Measurements from ENCODE around the gene SUMO2. TPM values are rescaled to one million over a fixed set of nuclear protein-coding genes. Genes with fewer than 3 reads are reported as not detected.

SUMO2 gene
- total and polyA plus RNA-seq, 9 of the 15 experiments (the other 6 are each of a cell fraction or from before 2014, with no cell fraction given): 157 to 733 (median 419) TPM

DNA sequence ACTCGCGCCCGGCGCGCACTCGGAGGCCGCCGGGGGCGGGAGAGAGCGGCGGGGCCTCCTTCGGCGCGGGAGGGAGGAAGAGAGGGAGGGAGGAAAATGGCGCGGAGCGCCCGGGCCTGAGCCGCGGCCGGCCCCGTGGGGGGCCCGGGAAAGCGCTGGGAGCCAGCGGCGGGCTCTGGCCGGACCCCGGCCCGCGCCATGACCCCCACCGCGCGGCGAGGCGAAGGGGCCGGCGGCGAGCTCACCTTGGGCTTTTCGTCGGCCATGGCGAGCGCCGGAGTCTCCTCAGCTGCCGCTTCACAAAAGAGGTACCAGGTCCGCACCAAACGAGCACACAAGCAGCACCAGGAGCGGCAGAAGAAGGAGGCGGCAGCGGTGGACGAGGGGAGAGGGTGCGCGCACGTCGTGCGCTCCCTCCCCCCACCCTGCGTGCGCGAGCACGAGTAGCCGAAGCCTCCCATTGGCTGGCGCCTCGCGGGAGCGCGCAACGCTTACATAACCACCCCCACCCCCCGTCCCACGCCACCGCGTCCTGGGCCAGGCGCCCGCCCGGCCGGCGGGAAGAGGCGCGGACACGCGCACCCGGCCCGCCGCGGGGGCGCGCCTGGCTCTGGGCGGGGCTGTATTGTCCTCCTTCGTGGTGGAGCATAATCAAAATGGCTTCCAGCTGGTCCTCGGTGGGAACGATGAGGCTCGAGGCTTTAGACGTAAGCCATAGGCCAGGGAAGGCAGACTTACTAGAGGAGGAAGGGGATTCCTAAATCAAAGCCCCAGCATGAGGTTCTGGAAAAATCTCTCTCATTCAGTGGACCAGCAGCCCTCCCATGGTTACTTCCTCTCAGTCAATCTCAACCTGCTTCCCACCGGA is at the start of gene SUMO2 (continued):
- TF ChIP-seq TSHZ1 (CRISPR knock-in tag; IDR thresholded peaks at IDR 0.05) (no peak), RAD21 (CRISPR knock-in tag; conservative IDR thresholded peaks at IDR 0.05 in 1 of 2, IDR thresholded peaks at IDR 0.05 in 1 of 2) (no peak; a peak in 1 of 4 replicates), RUNX1 (IDR thresholded peaks at IDR 0.05; ENCODE audit: low read depth) (no peak), ZNF3 (CRISPR knock-in tag; IDR thresholded peaks at IDR 0.05) (no peak), ZC3H11A (IDR thresholded peaks at IDR 0.05; ENCODE audit: low read depth, low read length) (no peak), RBM39 (optimal IDR thresholded peaks at IDR 0.05; ENCODE audit: low read depth, low read length) (no peak), POLR2AphosphoS2 (IDR thresholded peaks at IDR 0.05; ENCODE audit: low read length) (no peak), EP300 (IDR thresholded peaks at IDR 0.05; ENCODE audit: low read length) (no peak), HNRNPK (IDR thresholded peaks at IDR 0.05; ENCODE audit: low read depth, low read length, poor library complexity, severe bottlenecking) (no peak), REST (IDR thresholded peaks at IDR 0.05; ENCODE audit: borderline replicate concordance) (no peak), REST (CRISPR knock-in tag; IDR thresholded peaks at IDR 0.05; ENCODE audit: low read depth) (peak; percentile 70; the same call in 1 of the 2 replicates), CCNT2 (IDR thresholded peaks at IDR 0.05; ENCODE audit: borderline replicate concordance, extremely low read depth, insufficient read length, low read depth, low read length) (peak; percentile 76), U2AF2 (optimal IDR thresholded peaks at IDR 0.05; ENCODE audit: low read depth, low read length) (no peak), ZNF143 (CRISPR knock-in tag; IDR thresholded peaks at IDR 0.05) (no peak)
- TF ChIP-seq, protein P1, sequence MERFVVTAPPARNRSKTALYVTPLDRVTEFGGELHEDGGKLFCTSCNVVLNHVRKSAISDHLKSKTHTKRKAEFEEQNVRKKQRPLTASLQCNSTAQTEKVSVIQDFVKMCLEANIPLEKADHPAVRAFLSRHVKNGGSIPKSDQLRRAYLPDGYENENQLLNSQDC (CRISPR knock-in tag; IDR thresholded peaks at IDR 0.05): no peak

Measured in K562 (cell line).